Inferior parietal cortex (tissue), 1 donor: ENCODE measurements around the gene RNU6-9.
"Not testable (repeated sequence)": the region's sequence is repeated elsewhere in the genome, so short reads cannot be mapped to it uniquely, and the experiment has no call there.

Experiments
- DNase-seq: peaks from one replicate; pipeline ENCODE4 v3.0.0-alpha.2; 2016; ENCODE audit errors: extremely low spot score

RNU6-9 gene

GRCh38 chr19:892894-893689, at the start of gene RNU6-9, which contains the start of gene MED16:
Gene RNU6-9, plus strand, starts transcription at chr19:893484.
Gene MED16, minus strand, starts transcription at chr19:893187. Its CDS starts 2,056 bp downstream, at chr19:891131.
- DNase-seq, result peak; percentile 95

GRCh38 chr19:843836-844545, 49.3 kb upstream of the RNU6-9 start:
- DNase-seq, result no peak

DNA sequence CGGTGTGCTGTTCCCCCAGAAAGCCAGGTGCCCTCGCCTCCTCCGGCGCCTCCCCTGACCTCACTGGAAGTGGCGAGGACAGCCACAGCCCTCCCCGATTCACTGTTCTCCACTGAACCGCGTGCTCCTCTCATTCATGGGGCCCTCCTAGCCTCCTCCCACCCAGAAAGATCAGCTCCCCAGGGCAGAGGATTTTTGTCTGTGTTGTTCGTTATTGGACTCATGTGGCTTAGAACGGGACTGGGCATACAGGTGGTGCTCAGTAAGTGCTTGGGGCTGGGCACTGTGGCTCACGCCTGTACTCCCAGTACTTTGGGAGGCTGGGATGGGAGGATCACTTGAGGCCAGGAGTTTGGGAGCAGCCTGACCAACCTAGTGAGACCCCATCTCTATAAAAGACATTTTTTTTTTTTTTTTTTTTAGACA, 48.7 kb upstream of the RNU6-9 start:
- DNase-seq, result no peak

DNA sequence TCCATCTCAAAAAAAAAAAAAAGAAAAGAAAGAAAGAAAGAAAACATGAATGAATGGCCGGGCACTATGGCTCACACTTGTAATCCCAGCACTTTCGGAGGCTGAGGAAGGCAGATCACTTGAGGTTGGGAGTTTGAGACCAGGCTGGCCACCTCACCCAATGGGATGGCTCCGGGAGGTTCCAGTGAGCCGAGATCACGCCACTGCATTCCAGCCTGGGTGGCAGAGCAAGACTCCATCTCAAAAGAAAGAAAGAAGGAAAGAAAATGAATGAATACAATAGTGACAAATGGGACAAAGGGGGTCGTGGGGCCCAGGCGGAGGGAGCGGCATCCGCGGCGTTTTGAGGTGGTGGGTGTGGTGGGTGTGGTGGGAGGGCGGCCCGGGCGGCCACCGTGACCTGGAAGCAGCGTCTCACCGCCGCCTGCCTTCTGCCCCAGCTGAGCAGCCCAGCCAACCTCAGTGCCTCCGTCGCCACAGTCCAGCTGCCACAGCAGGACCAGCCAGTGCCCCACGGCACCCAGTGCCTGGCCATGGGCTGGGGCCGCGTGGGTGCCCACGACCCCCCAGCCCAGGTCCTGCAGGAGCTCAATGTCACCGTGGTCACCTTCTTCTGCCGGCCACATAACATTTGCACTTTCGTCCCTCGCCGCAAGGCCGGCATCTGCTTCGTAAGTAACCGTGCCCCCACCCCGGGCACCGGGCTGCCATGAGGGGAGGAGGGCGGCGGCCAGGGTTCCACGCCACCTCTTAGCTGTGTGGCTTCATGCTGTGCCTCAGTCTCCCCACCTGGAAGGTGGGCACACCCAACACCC, 47.4 kb upstream of the RNU6-9 start:
- no peak for DNase-seq

- DNase-seq, result no peak
These were observed 44.8 kb upstream of the RNU6-9 start for GRCh38 chr19:848386-848921.

- DNase-seq, result not testable (repeated sequence)
These were observed 44.1 kb upstream of the RNU6-9 start for GRCh38 chr19:849195-849594.

DNA sequence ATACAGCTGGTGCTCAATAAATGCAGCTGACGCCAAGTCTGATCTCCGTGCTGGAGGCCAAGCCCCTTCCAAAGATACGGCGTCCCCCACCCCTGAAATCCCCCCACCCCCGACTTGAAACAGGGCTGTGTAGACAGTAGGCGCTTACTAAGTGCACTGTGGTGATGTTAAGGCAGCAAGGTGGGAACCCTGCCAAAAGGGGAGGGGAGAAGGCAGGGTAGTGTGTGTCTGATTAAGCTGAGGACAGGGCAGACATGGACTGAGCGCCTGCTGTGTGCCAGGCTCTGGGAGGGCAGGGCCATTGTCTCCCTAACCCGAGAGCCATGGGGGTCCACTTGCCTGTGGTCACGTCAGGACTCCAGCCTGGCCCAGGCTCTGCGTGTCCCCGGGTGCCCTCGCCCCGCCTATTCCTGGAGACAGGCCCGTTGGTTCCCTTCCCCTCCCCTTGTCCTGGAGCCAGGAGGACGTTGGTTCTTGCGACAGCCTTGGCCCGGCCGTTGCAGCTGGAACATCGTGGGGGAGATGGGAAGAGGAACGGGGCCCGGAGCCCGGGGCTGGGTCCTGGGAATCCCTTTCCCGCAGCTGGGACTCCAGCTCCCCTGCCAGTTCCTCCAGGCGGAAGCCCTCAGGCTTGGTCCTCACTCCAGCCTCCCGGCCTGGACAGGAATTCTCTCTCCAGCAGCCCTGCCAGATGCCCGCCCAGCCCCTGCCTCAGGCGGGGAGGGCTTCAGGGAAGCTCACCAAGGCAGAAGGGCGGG, 42.9 kb upstream of the RNU6-9 start:
- DNase-seq, result no peak

DNA sequence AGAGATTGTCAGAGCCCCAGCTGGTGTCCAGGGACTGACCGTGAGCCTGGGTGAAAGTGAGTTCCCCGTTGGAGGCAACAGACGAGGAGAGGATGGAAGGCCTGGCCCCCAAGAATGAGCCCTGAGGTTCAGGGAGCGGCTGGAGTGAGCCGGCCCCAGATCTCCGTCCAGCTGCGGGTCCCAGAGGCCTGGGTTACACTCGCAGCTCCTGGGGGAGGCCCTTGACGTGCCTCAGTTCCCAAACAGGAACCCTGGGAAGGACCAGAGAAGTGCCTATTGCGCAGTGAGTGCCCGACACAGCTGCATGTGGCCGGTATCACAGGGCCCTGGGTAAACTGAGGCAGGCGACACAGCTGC, 42.3 kb upstream of the RNU6-9 start:
- no peak for DNase-seq

- no peak for DNase-seq
These were observed 40.9 kb upstream of the RNU6-9 start, which contains the start of gene ELANE for GRCh38 chr19:852136-853013. Gene ELANE, plus strand, starts transcription at chr19:852303. Its CDS starts 26 bp downstream, at chr19:852329.

DNA sequence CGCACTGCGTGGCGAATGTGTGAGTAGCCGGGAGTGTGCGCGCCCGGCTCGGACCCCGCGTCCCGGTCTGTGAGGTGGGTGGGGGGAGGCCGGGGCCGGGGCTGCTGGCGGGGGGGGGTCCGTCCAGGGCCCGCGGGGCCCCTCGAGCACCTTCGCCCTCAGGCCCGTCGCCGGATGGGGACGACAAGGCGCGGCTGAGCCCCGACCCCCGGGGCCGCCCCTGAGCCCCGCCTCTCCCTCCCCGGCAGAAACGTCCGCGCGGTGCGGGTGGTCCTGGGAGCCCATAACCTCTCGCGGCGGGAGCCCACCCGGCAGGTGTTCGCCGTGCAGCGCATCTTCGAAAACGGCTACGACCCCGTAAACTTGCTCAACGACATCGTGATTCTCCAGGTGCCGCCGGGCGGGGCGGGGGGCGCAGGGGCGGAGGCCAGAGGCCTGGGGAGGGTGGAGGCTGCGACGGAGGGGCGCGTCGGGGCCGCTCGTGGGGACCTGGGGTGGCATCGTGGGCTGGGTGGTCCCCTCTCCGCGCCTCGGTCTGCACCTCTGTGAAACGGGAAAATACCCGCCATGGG, 40.2 kb upstream of the RNU6-9 start:
- no peak for DNase-seq

- DNase-seq, result not testable (repeated sequence)
These were observed 39.6 kb upstream of the RNU6-9 start for GRCh38 chr19:853614-854220.

GRCh38 chr19:854549-854948, 38.7 kb upstream of the RNU6-9 start:
- no peak for DNase-seq

DNA sequence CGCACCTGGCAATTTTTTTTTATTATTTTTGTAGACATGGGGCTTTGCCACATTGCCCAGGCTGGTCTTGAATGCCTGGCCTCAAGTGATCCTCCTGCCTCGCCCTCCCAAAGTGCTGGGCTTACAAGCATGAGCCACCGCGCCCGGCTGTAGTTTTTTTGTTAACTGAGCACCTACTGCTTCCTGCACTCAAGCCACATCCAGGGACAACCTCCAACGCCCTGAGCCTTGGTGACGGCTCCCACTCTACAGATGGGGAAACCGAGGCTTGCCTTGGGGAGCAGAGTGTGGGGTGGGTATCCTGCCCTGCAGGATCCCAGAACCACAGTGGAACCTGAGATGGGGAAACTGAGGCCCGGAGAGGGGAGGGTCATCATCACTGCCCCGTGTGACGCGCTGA, 38.1 kb upstream of the RNU6-9 start:
- DNase-seq, result no peak

DNA sequence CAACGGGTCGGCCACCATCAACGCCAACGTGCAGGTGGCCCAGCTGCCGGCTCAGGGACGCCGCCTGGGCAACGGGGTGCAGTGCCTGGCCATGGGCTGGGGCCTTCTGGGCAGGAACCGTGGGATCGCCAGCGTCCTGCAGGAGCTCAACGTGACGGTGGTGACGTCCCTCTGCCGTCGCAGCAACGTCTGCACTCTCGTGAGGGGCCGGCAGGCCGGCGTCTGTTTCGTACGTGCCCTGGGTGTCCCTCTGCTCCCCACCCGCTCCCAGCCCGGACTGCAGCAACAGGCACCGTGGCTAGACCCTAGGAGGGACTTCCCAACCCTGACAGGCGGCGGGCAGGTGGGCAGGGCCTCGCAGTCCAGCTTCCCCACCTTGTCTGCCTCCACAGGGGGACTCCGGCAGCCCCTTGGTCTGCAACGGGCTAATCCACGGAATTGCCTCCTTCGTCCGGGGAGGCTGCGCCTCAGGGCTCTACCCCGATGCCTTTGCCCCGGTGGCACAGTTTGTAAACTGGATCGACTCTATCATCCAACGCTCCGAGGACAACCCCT, 37.6 kb upstream of the RNU6-9 start:
- DNase-seq, result no peak

DNA sequence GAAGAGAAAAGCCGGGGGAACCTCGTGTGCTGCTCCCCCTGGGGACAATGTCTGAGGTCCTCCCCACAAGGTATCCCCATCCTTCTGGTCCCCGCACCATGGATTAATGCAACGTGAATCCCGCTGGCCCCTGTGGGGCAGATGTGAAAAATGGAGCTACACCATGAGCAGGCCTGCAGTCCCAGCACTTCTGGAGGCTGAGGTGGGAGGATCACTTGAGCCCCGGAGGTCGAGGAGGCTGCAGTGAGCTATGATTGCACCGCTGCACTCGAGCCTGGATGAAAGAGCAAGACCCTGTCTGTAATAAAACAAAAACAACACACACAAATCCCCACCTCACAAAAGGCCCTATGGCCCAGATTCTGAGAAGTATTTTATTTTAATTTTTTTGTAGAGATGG, 35.0 kb upstream of the RNU6-9 start:
- no peak for DNase-seq

GRCh38 chr19:858868-859843, 34.1 kb upstream of the RNU6-9 start, which contains the start of gene CFD:
Gene CFD, plus strand, starts transcription at chr19:859664. Its CDS starts 26 bp downstream, at chr19:859690.
- no peak for DNase-seq

- DNase-seq, result no peak
These were observed 32.0 kb upstream of the RNU6-9 start for GRCh38 chr19:861141-861755.
